NCI-H2081 treated with DMSO at 0.1 percent for 48 hours (cell line): Measurements from ENCODE around the gene PCDHGB4.
"Not testable (repeated sequence)": the region's sequence is repeated elsewhere in the genome, so short reads cannot be mapped to it uniquely, and the experiment has no call there.

Source experiments
- DNase-seq: peaks from one replicate; lab custom pipeline; 2025; lab: John Stamatoyannopoulos, UW

PCDHGB4 gene

GRCh38 chr5:141398608-141399007 is 11.1 kb downstream of the PCDHGB4 start:
- no peak for DNase-seq

- DNase-seq = no peak
These were observed 12.2 kb downstream of the PCDHGB4 start for GRCh38 chr5:141399555-141400258.

GRCh38 chr5:141402553-141403243 is 15.2 kb downstream of the PCDHGB4 start, which contains the start of gene PCDHGA9:
Gene PCDHGA9, plus strand, starts transcription at chr5:141402778. Its CDS starts 175 bp downstream, at chr5:141402953.
- DNase-seq = no peak

DNA sequence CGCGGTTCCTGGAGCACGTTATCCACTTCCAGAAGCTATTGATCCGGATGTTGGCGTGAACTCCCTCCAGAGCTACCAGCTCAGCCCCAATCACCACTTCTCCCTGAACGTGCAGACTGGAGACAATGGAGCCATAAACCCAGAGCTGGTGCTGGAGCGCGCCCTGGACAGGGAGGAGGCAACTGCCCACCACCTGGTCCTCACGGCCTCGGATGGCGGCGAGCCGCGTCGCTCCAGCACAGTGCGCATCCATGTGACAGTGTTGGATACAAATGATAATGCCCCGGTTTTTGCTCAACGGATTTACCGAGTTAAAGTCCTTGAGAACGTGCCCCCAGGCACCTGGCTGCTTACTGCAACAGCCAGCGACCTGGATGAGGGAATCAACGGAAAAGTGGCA is 15.9 kb downstream of the PCDHGB4 start:
- no peak for DNase-seq

- DNase-seq = not testable (repeated sequence)
These were observed 20.4 kb downstream of the PCDHGB4 start, which contains the start of gene PCDHGB6 for GRCh38 chr5:141407790-141408505. Gene PCDHGB6, plus strand, starts transcription at chr5:141408021. Its CDS starts 182 bp downstream, at chr5:141408203.

DNA sequence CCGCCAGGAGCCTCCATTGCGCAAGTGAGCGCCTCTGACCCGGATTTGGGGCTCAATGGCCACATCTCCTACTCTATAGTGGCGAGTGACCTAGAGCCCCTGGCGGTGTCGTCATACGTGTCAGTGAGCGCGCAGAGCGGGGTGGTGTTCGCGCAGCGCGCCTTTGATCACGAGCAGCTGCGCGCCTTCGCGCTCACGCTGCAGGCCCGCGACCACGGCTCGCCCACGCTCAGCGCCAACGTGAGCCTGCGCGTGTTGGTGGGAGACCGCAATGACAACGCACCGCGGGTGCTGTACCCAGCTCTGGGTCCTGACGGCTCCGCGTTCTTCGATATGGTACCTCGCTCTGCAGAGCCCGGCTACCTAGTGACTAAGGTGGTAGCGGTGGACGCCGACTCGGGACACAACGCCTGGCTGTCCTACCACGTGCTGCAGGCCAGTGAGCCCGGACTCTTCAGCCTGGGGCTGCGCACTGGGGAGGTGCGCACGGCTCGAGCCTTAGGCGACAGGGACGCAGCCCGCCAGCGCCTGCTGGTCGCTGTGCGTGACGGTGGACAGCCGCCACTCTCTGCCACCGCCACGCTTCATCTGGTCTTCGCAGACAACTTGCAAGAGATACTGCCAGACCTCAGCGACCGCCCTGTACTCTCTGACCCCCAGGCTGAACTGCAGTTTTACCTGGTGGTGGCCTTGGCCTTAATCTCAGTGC is 22.3 kb downstream of the PCDHGB4 start:
- no peak for DNase-seq

DNA sequence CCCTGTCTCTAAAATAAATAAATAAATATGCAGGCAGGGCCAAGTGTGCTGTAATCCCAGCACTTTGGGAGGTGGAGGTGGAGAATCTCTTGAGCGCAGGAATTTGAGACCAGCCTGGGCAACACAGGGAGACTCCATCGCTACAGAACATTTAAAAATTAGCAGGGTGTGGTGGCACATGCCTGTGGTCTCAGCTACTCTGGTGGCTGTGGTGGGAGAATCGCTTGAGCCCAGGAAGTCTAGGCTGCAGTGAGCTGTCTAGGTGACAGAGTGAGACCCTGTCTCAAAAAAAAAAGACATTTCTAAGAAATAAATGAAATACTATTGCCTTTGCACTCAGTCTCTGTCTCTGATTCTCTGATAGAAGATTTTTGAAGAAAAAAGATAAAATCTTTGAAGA is 24.1 kb downstream of the PCDHGB4 start:
- no peak for DNase-seq

DNA sequence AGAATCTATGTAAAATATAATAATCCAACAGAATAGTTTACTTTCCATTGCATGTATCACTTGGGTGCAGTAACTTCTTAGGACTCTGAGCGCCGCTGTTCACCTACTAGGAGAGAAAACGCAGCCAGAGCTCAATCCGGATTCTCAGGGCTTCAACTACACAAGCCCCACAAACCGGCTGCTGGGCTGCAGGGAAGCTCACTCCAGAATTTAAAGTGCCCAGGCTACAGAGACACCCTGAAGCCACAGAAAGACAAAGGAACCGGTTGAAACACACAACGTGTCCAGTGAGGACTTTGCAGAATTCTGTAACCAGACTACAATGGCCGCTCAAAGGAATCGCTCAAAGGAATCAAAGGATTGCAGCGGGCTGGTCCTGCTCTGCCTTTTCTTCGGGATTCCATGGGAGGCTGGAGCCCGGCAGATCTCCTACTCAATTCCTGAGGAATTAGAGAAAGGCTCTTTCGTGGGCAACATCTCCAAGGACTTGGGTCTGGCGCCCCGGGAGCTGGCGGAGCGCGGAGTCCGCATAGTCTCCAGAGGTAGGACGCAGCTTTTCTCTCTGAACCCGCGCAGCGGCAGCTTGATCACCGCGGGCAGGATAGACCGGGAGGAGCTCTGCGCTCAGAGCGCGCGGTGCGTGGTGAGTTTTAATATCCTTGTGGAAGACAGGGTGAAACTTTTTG is 25.5 kb downstream of the PCDHGB4 start, which contains the start of gene PCDHGA10:
Gene PCDHGA10 (plus strand): TSS at position 134 of the 686 bp plus-strand sequence. CDS start 189 bp downstream, at position 323.
- no peak for DNase-seq

DNA sequence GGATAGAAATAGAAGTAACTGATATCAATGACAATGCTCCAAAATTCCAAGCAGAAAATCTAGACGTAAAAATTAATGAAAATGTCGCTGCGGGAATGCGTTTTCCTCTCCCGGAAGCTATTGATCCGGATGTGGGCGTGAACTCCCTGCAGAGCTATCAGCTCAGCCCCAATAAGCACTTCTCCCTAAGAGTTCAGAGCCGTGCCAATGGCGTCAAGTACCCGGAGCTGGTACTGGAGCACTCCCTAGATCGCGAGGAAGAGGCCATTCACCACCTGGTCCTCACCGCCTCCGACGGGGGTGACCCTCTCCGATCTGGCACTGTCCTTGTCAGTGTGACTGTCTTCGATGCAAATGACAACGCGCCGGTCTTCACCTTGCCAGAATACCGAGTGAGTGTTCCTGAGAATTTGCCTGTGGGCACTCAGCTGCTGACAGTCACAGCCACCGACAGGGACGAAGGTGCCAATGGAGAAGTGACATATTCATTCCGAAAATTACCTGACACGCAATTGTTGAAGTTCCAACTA is 26.1 kb downstream of the PCDHGB4 start:
- DNase-seq = no peak

GRCh38 chr5:141414548-141415274 is 27.2 kb downstream of the PCDHGB4 start:
- not testable (repeated sequence) for DNase-seq

DNA sequence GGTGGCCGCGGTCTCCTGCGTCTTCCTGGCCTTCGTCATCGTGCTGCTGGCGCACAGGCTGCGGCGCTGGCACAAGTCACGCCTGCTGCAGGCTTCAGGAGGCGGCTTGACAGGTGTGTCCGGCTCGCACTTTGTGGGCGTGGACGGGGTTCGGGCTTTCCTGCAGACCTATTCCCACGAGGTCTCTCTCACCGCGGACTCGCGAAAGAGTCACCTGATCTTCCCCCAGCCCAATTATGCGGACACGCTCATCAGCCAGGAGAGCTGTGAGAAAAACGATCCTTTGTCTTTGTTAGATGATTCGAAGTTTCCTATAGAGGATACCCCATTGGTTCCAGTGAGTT is 27.7 kb downstream of the PCDHGB4 start:
- not testable (repeated sequence) for DNase-seq

DNA sequence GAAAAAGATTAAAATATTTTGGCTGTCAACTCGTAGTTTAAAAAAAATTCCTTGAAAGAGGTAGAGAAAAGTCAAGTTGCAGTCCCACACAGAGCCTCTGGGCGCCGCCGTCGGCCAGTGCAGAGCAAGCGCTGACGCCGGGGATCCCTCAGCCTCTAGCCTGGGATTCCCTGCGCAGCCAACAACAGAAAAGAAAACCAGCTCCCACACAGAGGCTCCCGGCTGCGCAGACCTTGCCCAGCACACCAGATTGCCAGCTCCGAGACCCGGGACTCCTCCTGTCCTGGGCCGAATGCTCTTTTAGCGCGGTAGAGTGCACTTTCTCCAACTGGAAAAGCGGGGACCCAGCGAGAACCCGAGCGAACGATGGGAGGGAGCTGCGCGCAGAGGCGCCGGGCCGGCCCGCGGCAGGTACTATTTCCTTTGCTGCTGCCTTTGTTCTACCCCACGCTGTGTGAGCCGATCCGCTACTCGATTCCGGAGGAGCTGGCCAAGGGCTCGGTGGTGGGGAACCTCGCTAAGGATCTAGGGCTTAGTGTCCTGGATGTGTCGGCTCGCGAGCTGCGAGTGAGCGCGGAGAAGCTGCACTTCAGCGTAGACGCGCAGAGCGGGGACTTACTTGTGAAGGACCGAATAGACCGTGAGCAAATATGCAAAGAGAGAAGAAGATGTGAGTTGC is 30.1 kb downstream of the PCDHGB4 start, which contains the start of gene PCDHGB7:
Gene PCDHGB7 (plus strand): TSS at position 184 of the 679 bp plus-strand sequence. CDS start 183 bp downstream, at position 367.
- peak; percentile 13 for DNase-seq

GRCh38 chr5:141419074-141419880 is 31.8 kb downstream of the PCDHGB4 start:
- no peak for DNase-seq

DNA sequence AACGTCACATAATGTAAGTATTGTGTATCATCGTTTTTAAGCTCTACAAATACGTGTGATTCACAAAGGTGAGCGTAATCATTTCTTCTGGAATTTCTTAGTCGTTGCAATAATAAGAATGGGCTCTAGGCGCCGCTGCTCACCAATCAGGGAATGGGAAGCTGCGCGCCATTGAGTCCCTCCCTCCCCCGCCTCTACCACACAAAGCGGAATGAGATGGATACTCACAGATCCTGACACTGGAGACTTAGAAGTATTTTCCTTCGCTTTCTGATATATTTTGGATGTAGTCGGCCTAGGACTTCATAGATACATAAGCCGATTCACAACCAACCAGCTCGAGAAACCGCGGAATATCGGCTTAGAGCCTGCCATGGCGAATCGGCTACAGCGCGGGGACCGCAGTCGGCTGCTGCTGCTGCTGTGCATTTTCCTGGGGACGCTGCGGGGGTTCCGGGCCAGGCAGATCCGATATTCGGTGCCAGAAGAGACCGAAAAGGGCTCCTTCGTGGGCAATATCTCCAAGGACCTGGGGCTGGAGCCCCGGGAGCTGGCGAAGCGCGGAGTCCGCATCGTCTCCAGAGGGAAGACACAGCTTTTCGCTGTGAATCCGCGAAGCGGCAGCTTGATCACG is 33.5 kb downstream of the PCDHGB4 start, which contains the start of gene PCDHGA11:
Gene PCDHGA11 (plus strand): TSS at position 197 of the 634 bp plus-strand sequence. CDS start 177 bp downstream, at position 374.
- DNase-seq = no peak

GRCh38 chr5:141421489-141421855 is 34.0 kb downstream of the PCDHGB4 start:
- no peak for DNase-seq

GRCh38 chr5:141422742-141423291 is 35.3 kb downstream of the PCDHGB4 start:
- no peak for DNase-seq

- no peak for DNase-seq
These were observed 40.4 kb downstream of the PCDHGB4 start for GRCh38 chr5:141427783-141428426.
